GM23338 (cell line): ENCODE measurements around the gene DCANP1. TPM values are rescaled to one million over a fixed set of nuclear protein-coding genes. Genes with fewer than 3 reads are reported as not detected.

Experiments
- ATAC-seq: fragments of 200-7000 bp; cut with Tn5 transposase; 3 replicates; pipeline ENCODE4 v1.9.1; 2020
- DNase-seq: peaks from one replicate; pipeline ENCODE4 v3.0.0-alpha.2; 2015; ENCODE audit warnings: low spot score
- H2AFZ ChIP-seq: fragments of 200-600 bp; sonication (generic); 2 replicates; pipeline ENCODE4 v1.8.0; 2016; ENCODE audit warnings: antibody characterized with exemption, mild to moderate bottlenecking, moderate library complexity
- H3F3A ChIP-seq: fragments of 200-600 bp; sonication (generic); replicated peaks from 2 replicates; pipeline ENCODE4 v1.8.0; 2017; ENCODE audit warnings: antibody characterized with exemption, mixed run types, low read depth
- H3K27ac ChIP-seq: fragments of 200-600 bp; sonication (generic); 2 replicates; pipeline ENCODE4 v1.6.1; 2016; ENCODE audit warnings: low read depth
- H3K27me3 ChIP-seq: fragments of 200-600 bp; sonication (generic); 2 replicates; pipeline ENCODE4 v1.8.0; 2016; ENCODE audit warnings: mild to moderate bottlenecking, mixed run types, moderate library complexity; ENCODE audit not compliant: insufficient read depth
- H3K36me3 ChIP-seq: fragments of 200-600 bp; sonication (generic); 2 replicates; pipeline ENCODE4 v1.8.0; 2016; ENCODE audit warnings: mild to moderate bottlenecking; ENCODE audit not compliant: insufficient read depth
- H3K4me1 ChIP-seq: fragments of 200-600 bp; sonication (generic); 2 replicates; pipeline ENCODE4 v1.8.0; 2016; ENCODE audit warnings: mild to moderate bottlenecking, moderate library complexity; ENCODE audit not compliant: insufficient read depth
- H3K4me2 ChIP-seq: fragments of 200-600 bp; sonication (generic); 2 replicates; pipeline ENCODE4 v1.7.1; 2017; ENCODE audit warnings: mixed run types
- H3K4me3 ChIP-seq: fragments of 200-600 bp; sonication (generic); 2 replicates; pipeline ENCODE4 v1.6.1; 2016; ENCODE audit warnings: mixed run types
- H3K79me2 ChIP-seq: fragments of 200-600 bp; sonication (generic); replicated peaks from 2 replicates; pipeline ENCODE4 v1.8.0; 2017; ENCODE audit warnings: mild to moderate bottlenecking; ENCODE audit not compliant: insufficient read depth
- H3K9me2 ChIP-seq: fragments of 200-600 bp; sonication (generic); 2 replicates; pipeline ENCODE4 v1.8.0; 2017; ENCODE audit not compliant: insufficient read depth
- H4K20me1 ChIP-seq: fragments of 200-600 bp; sonication (generic); replicated peaks from 2 replicates; pipeline ENCODE4 v1.8.0; 2017; ENCODE audit warnings: mild to moderate bottlenecking; ENCODE audit not compliant: insufficient read depth
- H3K27ac Mint-ChIP-seq: 2 replicates; pipeline ENCODE4 v1.8.0; 2020; ENCODE audit warnings: inconsistent platforms, mild to moderate bottlenecking, moderate library complexity, mixed read lengths
- H3K27me3 Mint-ChIP-seq: 3 replicates; pipeline ENCODE4 v1.8.0; 2022; ENCODE audit warnings: low read depth, mild to moderate bottlenecking, moderate library complexity, mixed read lengths, inconsistent platforms; ENCODE audit not compliant: insufficient read depth, poor library complexity
- H3K36me3 Mint-ChIP-seq: 3 replicates; pipeline ENCODE4 v1.8.0; 2021; ENCODE audit warnings: low read depth, mild to moderate bottlenecking, inconsistent platforms, moderate library complexity, mixed read lengths
- H3K4me1 Mint-ChIP-seq: 3 replicates; pipeline ENCODE4 v1.8.0; 2020; ENCODE audit warnings: mild to moderate bottlenecking, inconsistent platforms, mixed read lengths
- H3K4me3 Mint-ChIP-seq: 3 replicates; pipeline ENCODE4 v1.8.0; 2021; ENCODE audit warnings: moderate library complexity, mild to moderate bottlenecking, inconsistent platforms, mixed read lengths
- H3K9me3 Mint-ChIP-seq: 3 replicates; pipeline ENCODE4 v1.8.0; 2020; ENCODE audit warnings: moderate library complexity, mild to moderate bottlenecking, inconsistent platforms, mixed read lengths
- EZH2 ChIP-seq: fragments of 200-600 bp; sonication (generic); IDR thresholded peaks from one replicate; pipeline ENCODE4 v1.8.0; 2017; ENCODE audit warnings: antibody characterized with exemption, mild to moderate bottlenecking, low read depth; ENCODE audit not compliant: unreplicated experiment
- EZH2phosphoT487 ChIP-seq: fragments of 200-600 bp; sonication (generic); IDR thresholded peaks from one replicate; pipeline ENCODE4 v1.8.1; 2018; ENCODE audit warnings: antibody characterized with exemption; ENCODE audit not compliant: unreplicated experiment
- NANOG ChIP-seq: IDR thresholded peaks from 2 replicates; pipeline ENCODE4 v1.6.1; 2016; ENCODE audit warnings: antibody characterized with exemption, borderline replicate concordance
- STAT1 ChIP-seq: IDR thresholded peaks from one replicate; pipeline ENCODE4 v1.6.1; 2016; ENCODE audit warnings: antibody characterized with exemption; ENCODE audit not compliant: unreplicated experiment
- ZNF114 ChIP-seq: fragments of 250-450 bp; sonication (Bioruptor Pico); IDR thresholded peaks from 2 replicates; pipeline ENCODE4 v1.5.0; 2020; ENCODE audit warnings: mild to moderate bottlenecking, moderate library complexity
- ZNF331 ChIP-seq: fragments of 250-450 bp; sonication (Bioruptor Pico); IDR thresholded peaks from 2 replicates; pipeline ENCODE4 v1.5.0; 2020; ENCODE audit warnings: low read depth, mild to moderate bottlenecking, moderate library complexity
- polyA plus RNA-seq: library from polyadenylated mRNA; unstranded; fragments of >200 nt; fragmentation: Nextera tagmentation; extraction: Ambion mirVana; gene quantifications from 2 replicates; pipeline ENCODE4 v1.2.1, GENCODE V29; 2016
- total RNA-seq: library from RNA; depleted of rRNA; stranded (reverse); fragments of >200 nt; shearing (Covaris generic); gene quantifications from 2 replicates; pipeline ENCODE4 v1.2.3, GENCODE V29; 2014
- TF ChIP-seq, protein P1 (sequence below): IDR thresholded peaks from 2 replicates; pipeline ENCODE4 v1.6.1; 2016; ENCODE audit warnings: antibody characterized with exemption
- TF ChIP-seq, protein P2 (sequence below): IDR thresholded peaks from one replicate; pipeline ENCODE4 v1.6.1; 2018; ENCODE audit warnings: antibody characterized with exemption; ENCODE audit not compliant: unreplicated experiment
- TF ChIP-seq, protein P3 (sequence below): fragments of 250-450 bp; sonication (Bioruptor Pico); IDR thresholded peaks from 2 replicates; pipeline ENCODE4 v1.5.0; 2020; ENCODE audit warnings: mild to moderate bottlenecking, moderate library complexity

The DCANP1 gene
- total and polyA plus RNA-seq, 2 experiments from 2014 or later, result not detected

DNA sequence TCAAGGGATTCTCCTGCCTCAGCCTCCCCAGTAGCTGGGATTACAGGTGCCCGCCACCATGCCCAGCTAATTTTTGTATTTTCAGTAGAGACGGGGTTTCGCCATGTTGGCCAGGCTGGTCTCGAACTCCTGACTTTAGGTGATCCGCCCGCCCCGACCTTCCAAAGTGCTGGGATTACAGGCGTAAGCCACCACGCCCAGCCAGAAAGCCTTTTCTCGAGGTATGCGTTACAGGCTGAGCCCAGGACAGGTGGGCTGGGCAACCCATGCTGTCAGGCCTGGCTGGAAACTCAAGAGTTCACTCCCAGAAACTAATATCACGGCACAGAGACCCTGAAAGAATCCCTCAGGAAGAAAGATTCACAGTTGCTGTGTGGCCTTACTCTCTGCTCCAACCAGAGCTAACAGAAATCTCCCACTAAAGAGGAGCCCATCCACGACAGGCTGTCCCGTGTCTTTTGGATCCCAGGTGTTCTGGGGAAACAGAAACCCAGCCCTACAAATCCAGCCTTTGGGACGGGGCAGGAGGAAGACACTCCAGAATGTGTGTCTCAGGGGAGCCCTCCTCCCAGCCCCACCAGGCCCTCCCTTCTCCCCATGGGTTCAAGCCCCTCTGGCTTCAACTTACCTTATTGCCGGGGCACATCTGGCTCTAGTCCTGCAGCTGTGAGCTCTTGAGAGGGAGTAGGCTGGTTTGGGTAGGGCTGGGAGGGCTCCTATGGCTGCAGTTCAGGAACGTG is 4.6 kb upstream of the DCANP1 start:
- Mint-ChIP-seq H3K9me3 (0 out of 3 replicates have a peak, but pooled peaks cover 3% of the 10 kb centered on the region), H3K27ac (no peak overlapping the region), H3K4me3 (no peak overlapping the region), H3K36me3 (no peaks in the 10 kb centered on the region), H3K27me3 (peaks cover 5% of the 10 kb centered on the region), H3K4me1 (peaks cover 6% of the 10 kb centered on the region; the same call in 2 of the 3 replicates)
- Histone ChIP-seq H2AFZ (no peak overlapping the region), H3K4me3 (no peak overlapping the region), H3K9me2 (no peaks in the 10 kb centered on the region), H3K27ac (no peak overlapping the region), H3K27me3 (no peaks in the 10 kb centered on the region), H3K4me2 (no peak overlapping the region), H3F3A (no peaks in the 10 kb centered on the region), H3K4me1 (no peaks in the 10 kb centered on the region), H3K79me2 (no peaks in the 10 kb centered on the region), H3K36me3 (no peaks in the 10 kb centered on the region), H4K20me1 (no peaks in the 10 kb centered on the region)
- no peak for ATAC-seq
- TF ChIP-seq STAT1, result no peak
- TF ChIP-seq NANOG, result no peak
- TF ChIP-seq, protein P1, sequence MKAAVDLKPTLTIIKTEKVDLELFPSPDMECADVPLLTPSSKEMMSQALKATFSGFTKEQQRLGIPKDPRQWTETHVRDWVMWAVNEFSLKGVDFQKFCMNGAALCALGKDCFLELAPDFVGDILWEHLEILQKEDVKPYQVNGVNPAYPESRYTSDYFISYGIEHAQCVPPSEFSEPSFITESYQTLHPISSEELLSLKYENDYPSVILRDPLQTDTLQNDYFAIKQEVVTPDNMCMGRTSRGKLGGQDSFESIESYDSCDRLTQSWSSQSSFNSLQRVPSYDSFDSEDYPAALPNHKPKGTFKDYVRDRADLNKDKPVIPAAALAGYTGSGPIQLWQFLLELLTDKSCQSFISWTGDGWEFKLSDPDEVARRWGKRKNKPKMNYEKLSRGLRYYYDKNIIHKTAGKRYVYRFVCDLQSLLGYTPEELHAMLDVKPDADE, result no peak
- TF ChIP-seq EZH2phosphoT487, result no peak
- no peak for TF ChIP-seq ZNF331 (CRISPR knock-in tag)
- TF ChIP-seq EZH2, result no peak
- TF ChIP-seq, protein P2, sequence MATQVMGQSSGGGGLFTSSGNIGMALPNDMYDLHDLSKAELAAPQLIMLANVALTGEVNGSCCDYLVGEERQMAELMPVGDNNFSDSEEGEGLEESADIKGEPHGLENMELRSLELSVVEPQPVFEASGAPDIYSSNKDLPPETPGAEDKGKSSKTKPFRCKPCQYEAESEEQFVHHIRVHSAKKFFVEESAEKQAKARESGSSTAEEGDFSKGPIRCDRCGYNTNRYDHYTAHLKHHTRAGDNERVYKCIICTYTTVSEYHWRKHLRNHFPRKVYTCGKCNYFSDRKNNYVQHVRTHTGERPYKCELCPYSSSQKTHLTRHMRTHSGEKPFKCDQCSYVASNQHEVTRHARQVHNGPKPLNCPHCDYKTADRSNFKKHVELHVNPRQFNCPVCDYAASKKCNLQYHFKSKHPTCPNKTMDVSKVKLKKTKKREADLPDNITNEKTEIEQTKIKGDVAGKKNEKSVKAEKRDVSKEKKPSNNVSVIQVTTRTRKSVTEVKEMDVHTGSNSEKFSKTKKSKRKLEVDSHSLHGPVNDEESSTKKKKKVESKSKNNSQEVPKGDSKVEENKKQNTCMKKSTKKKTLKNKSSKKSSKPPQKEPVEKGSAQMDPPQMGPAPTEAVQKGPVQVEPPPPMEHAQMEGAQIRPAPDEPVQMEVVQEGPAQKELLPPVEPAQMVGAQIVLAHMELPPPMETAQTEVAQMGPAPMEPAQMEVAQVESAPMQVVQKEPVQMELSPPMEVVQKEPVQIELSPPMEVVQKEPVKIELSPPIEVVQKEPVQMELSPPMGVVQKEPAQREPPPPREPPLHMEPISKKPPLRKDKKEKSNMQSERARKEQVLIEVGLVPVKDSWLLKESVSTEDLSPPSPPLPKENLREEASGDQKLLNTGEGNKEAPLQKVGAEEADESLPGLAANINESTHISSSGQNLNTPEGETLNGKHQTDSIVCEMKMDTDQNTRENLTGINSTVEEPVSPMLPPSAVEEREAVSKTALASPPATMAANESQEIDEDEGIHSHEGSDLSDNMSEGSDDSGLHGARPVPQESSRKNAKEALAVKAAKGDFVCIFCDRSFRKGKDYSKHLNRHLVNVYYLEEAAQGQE, result no peak
- no peak for TF ChIP-seq ZNF114 (CRISPR knock-in tag)
- TF ChIP-seq, protein P3, sequence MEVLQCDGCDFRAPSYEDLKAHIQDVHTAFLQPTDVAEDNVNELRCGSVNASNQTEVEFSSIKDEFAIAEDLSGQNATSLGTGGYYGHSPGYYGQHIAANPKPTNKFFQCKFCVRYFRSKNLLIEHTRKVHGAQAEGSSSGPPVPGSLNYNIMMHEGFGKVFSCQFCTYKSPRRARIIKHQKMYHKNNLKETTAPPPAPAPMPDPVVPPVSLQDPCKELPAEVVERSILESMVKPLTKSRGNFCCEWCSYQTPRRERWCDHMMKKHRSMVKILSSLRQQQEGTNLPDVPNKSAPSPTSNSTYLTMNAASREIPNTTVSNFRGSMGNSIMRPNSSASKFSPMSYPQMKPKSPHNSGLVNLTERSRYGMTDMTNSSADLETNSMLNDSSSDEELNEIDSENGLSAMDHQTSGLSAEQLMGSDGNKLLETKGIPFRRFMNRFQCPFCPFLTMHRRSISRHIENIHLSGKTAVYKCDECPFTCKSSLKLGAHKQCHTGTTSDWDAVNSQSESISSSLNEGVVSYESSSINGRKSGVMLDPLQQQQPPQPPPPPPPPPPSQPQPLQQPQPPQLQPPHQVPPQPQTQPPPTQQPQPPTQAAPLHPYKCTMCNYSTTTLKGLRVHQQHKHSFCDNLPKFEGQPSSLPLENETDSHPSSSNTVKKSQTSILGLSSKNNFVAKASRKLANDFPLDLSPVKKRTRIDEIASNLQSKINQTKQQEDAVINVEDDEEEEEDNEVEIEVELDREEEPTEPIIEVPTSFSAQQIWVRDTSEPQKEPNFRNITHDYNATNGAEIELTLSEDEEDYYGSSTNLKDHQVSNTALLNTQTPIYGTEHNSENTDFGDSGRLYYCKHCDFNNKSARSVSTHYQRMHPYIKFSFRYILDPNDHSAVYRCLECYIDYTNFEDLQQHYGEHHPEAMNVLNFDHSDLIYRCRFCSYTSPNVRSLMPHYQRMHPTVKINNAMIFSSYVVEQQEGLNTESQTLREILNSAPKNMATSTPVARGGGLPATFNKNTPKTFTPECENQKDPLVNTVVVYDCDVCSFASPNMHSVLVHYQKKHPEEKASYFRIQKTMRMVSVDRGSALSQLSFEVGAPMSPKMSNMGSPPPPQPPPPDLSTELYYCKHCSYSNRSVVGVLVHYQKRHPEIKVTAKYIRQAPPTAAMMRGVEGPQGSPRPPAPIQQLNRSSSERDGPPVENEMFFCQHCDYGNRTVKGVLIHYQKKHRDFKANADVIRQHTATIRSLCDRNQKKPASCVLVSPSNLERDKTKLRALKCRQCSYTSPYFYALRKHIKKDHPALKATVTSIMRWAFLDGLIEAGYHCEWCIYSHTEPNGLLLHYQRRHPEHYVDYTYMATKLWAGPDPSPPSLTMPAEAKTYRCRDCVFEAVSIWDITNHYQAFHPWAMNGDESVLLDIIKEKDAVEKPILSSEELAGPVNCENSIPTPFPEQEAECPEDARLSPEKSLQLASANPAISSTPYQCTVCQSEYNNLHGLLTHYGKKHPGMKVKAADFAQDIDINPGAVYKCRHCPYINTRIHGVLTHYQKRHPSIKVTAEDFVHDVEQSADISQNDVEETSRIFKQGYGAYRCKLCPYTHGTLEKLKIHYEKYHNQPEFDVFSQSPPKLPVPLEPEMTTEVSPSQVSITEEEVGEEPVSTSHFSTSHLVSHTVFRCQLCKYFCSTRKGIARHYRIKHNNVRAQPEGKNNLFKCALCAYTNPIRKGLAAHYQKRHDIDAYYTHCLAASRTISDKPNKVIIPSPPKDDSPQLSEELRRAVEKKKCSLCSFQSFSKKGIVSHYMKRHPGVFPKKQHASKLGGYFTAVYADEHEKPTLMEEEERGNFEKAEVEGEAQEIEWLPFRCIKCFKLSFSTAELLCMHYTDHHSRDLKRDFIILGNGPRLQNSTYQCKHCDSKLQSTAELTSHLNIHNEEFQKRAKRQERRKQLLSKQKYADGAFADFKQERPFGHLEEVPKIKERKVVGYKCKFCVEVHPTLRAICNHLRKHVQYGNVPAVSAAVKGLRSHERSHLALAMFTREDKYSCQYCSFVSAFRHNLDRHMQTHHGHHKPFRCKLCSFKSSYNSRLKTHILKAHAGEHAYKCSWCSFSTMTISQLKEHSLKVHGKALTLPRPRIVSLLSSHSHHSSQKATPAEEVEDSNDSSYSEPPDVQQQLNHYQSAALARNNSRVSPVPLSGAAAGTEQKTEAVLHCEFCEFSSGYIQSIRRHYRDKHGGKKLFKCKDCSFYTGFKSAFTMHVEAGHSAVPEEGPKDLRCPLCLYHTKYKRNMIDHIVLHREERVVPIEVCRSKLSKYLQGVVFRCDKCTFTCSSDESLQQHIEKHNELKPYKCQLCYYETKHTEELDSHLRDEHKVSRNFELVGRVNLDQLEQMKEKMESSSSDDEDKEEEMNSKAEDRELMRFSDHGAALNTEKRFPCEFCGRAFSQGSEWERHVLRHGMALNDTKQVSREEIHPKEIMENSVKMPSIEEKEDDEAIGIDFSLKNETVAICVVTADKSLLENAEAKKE (CRISPR knock-in tag), result no peak
- DNase-seq, result no peak
